GM18951 (cell line): ENCODE data around the gene PROSER1.
"Not testable (repeated sequence)": the region's sequence is repeated elsewhere in the genome, so short reads cannot be mapped to it uniquely, and the experiment has no call there.

ENCODE experiments used
- POLR2A ChIP-seq: IDR thresholded peaks from 4 replicates; pipeline ENCODE4 v1.6.1; 2011; ENCODE audit warnings: mild to moderate bottlenecking; ENCODE audit not compliant: insufficient read length, insufficient read depth; ENCODE audit errors: extremely low read depth
- in situ Hi-C: fragments of 300-500 bp; cut with MboI; formaldehyde crosslinking; loops from one replicate; pipeline ENCODE4 v1.12.0; 2022; ENCODE audit warnings: low sequenced_read_pairs, mixed read lengths, inconsistent platforms; ENCODE audit not compliant: unreplicated experiment

PROSER1 gene

DNA sequence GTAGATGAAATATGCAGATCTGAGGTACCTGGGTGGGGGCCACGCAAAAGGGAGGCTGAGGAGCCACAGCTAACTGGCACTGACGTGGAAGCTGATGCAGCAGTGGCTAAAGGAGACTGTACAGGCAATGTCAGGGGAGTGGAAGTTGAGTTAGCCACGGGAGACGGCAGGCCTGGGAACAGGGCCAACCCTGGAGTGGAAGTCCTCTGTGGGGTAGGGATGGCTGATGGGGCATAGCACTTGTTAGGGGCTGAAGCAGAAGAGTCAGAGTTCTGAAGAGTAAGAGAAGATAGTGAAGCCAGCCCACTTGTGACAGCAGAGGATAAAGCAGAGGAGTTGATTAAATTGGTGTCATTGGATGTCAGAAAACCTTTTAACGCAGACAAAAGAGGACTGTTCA lies 24.4 kb downstream of the PROSER1 start:
- no peak for TF ChIP-seq POLR2A
- in situ Hi-C loops, result no loop called here

DNA sequence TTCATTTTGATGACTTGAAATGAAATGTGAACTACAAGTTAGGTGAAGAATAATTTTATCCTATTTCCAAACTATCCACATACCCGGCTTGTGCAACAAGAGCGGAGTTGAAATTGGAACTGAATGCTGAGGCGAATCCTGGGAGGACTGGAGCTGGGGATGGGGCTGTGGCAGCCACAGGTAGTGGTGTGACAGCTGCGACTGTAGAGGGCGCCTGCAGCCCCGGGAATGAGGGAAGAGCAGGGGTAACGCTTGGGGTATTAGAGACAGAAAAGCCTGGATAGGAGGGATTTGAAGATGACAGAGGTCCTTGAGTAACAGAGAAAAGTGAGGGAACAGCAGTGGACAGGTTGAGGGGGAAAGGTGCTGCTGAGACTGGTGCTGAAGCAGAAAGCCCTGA lies 25.3 kb downstream of the PROSER1 start:
- TF ChIP-seq POLR2A, result no peak

DNA sequence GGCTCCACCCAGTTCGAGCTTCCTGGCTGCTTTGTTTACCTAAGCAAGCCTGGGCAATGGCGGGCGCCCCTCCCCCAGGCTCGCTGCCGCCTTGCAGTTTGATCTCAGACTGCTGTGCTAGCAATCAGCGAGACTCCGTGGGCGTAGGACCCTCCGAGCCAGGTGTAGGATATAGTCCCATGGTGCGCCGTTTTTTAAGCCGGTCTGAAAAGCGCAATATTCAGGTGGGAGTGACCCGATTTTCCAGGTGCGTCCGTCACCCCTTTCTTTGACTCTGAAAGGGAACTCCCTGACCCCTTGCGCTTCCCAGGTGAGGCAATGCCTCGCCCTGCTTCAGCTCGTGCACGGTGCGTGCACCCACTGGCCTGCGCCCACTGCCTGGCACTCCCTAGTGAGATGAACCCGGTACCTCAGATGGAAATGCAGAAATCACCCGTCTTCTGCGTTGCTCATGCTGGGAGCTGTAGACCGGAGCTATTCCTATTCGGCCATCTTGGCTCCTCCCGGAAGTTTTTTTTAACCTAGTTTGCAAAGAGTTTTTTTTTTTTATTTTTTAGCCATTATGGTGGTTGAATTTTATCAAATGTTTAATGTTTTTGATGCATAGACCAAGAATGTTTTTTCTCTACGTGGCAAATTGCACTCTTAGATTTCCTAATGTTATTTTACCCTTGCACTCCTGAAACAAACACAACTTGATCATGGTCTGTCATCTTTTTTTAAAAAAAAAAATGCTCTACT lies 31.3 kb downstream of the PROSER1 start:
- in situ Hi-C loops, result not testable (repeated sequence)

More for the DNA sequence above, 25.3 kb downstream of the PROSER1 start:
- in situ Hi-C loops, result no loop called here

DNA sequence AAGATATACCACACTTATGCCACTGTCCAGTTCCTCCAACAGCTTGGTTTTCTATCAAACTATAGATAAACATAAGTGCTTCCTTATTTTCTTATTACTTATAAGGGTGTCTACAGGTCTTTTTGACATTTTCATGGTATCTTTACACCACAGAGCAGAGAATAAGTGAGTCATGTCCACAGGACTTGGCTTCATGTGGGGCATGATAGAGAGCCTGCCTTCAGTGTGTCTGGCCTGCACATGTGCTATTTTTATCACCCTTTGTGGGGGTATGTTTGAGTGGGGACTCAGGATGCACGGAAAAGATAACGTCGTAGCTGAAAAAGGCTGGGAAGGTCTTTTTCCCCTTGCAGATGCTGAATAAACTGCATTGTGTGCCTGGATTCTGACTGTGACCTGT lies 39.1 kb downstream of the PROSER1 start:
- in situ Hi-C loops, result no loop called here

DNA sequence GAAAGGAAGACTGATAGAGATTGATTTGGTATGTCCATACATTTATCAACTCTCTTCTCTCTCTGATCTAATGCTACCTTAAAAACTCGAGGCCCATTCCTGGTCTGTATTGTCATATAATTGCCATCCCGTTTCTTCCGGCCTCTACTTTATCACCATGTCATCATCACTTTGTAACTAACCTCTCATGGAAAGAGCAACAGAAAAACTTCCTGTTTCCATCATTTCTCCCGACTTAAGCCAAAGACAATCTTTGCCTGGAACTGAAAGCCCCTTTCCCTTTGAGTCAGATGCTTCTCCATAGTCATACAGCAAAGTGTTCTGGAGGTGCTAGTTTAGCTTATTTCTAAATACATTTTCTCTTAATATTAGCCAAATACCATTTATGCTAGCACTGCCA lies 44.5 kb downstream of the PROSER1 start:
- no peak for TF ChIP-seq POLR2A
- in situ Hi-C loops, result no loop called here

More for the DNA sequence above, 39.1 kb downstream of the PROSER1 start:
- TF ChIP-seq POLR2A, result no peak

DNA sequence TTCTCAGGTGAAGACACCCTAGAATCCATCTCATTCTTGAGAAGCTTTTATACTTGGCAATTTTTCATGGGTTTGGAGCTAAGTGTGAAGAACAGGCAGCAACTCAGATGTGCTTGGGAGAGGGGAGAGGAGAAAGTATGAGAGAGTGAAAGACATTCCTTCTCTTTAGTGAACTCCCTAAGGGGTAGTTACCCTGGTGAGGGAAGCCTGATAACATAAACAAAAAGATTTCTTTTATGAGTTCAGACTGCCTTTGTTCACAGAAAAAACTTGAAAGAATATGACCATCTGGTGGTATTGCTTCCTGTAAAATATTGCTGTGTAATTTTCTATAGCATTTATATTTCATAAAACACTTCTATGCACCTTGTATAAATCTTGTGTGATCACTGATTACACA lies 47.2 kb downstream of the PROSER1 start, which contains the start of gene STOML3:
Gene STOML3 (minus strand): TSS at position 139 of the 400 bp plus-strand sequence. CDS start 110 bp downstream, at position 29.
- no peak for TF ChIP-seq POLR2A
- in situ Hi-C loops, result no loop called here

DNA sequence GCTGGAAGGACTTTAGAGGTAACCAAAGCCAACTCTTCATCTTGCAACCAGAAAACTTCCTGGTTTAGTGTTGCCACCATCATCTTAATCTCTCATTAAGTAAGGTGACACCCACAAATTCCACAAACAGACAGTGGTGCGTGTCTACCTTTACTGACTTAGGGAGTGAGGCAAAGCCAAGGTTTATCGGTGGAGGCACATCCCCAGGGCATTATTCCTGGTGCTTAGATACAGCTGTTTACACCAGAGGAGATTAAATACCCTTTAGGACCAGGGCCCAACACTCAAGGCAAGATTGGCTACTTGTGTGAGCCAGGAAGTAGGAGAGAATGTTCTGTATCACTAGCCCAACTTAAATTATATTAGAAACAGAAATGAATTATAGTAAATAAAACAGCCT lies 56.8 kb downstream of the PROSER1 start:
- TF ChIP-seq POLR2A, result no peak
- in situ Hi-C loops, result no loop called here

DNA sequence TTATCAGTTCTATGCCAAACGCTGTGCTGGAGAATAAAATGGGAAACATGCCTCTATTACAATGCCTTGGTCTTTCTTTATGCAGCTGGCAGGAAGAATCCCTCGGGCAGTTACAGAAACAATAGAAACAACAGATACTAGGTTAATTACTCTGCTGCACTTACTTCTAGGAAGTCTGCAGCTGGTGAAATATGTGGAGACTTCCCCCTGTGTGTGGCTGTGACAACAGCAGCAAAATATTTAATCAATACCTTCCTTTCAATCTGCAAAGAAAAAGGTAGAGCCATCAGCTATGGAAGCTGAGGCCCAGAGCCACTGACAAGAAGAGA lies 57.2 kb downstream of the PROSER1 start:
- no peak for TF ChIP-seq POLR2A
- in situ Hi-C loops, result no loop called here

DNA sequence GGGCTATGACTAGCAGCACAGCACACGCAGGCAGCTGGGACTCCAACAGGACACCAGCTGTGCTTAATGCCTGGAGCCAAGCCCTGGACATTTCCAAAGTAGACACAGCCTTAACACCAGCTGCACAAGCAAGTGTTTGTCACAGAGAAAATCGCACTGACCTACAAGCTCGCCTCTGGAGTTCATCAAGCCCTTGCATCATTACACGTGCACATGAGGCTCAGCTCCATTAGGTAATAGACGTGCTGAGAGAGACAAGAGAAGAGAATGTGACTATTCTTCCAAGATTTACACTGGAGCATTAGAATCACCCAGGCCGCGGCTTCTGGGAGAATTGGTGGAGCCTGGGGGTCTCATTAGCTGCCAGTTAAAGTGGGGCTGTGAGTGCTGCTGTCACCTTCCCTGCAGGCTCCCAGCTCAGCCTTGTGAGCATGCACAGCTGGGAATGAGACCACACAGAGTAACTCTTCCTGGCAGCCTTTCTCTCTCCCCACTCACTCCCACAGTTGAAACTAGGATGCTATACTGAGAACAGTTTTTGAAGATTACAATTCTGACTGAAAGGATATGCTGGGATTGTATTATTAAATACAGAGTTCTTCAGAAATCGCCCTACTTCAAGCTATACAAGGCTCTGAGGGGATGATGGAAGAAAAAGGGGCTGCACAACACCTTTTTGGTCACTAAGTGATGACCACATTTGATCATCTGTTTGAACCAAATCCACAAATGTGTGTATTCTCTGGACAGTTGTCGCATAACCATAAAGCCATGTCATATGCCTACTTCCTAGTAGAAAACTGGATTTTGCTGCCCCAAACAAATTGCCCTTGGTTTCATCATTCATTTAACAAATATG lies 57.8 kb downstream of the PROSER1 start:
- no peak for TF ChIP-seq POLR2A
- in situ Hi-C loops, result no loop called here

DNA sequence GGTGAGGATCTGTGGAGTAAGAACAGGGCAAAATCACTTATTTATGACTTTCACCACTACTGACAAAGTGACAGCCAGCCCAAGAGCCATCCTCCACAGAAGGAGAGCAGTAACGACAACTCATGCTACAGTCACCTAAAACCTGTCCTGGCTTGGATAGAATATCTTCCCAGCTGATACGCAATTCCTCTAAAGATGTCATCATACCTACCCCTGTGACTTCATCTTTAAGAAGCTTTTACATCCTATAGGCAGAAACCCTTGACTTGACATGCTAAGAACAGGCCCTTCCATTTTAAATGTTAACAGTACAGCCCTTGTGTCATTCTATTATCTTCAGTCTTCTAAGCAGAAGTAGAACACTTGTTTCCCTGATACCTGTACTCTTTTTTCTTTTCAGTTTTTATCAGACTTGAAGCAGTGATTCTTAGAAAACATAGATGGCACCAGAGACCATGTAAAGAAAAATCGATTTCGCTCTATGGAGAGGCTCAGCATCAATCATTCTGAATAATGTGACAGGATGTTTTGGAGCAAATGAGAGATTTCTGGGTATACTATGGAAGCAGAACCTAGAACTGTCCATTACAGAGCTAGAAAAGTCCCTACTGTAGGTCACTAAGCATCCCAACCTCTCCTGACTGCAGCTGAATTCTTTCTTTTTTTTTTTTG lies 67.4 kb downstream of the PROSER1 start:
- no peak for TF ChIP-seq POLR2A

DNA sequence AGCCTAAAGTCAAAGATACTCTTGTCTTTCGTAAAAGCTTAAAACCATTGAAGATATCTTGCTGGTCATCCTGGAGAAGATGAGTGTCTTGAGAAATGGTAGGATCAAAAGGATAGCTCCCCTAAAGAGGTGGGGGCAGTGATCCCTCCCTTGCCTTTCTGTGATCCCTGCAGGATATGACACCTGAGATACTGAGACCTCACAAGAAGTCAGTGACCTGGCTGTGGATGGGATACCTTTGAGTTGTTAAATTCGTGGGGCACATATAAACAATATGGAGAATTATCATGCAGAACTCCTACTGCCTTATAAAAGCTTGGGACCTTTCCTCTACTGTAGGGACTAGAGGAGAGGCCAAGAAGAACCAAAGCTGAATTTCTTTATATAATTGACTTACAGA lies 68.7 kb downstream of the PROSER1 start:
- TF ChIP-seq POLR2A, result no peak
- in situ Hi-C loops, result no loop called here

More for the DNA sequence above, 67.4 kb downstream of the PROSER1 start:
- in situ Hi-C loops, result no loop called here

DNA sequence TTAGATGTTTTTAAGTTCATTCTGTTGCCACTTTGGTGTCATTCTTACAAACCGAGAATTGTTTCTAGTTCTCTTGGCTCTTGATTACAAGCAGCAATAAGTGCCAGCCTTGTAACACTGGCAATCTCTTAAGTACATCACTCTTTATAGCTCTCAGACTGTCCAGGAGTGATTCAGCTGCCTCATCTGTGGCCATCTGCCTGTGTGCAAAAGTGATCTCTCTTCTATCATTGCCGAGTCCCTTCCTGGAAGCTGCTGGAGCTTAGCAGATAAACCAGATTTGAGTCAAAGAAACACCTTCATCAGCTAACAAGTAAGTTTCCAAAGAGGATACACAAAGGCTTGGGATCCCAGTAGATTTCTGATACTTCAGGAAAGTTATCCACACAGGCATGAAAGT lies 70.4 kb downstream of the PROSER1 start:
- no peak for TF ChIP-seq POLR2A
- in situ Hi-C loops, result no loop called here

DNA sequence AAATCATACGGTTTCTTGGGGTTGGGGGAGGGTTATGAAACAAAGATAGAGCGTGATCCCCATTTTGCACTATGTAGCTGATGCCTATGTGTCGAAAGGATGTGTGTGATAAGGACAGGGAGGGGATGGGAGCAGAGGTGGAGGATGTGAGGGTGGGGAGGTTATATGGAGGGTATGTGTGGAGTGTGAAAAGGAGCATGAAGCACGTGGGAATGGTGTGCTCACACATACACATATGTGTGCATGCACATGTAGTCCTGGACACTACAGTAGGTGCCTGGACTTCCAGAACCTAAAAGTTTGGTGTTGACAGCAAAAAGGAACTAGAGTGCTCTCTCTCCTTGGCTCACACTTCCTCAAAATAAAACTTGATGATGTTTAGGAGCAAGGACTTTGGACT lies 72.6 kb downstream of the PROSER1 start:
- TF ChIP-seq POLR2A, result no peak
- in situ Hi-C loops, result no loop called here
